Smooth muscle cell (in vitro differentiated cells): ENCODE results near the gene TMEM131. TPM values are rescaled to one million over a fixed set of nuclear protein-coding genes. Genes with fewer than 3 reads are reported as not detected.

Experiments used
- DNase-seq: peaks from one replicate; lab custom pipeline; 2025; ENCODE audit not compliant: unreplicated experiment; lab: John Stamatoyannopoulos, UW
- H2AFZ ChIP-seq: fragments of 200-600 bp; sonication (generic); 2 replicates; pipeline ENCODE4 v1.6.0; 2016; ENCODE audit warnings: antibody characterized with exemption, low read depth, mild to moderate bottlenecking
- H3F3A ChIP-seq: fragments of 200-600 bp; sonication (generic); 2 replicates; pipeline ENCODE4 v1.6.0; 2017; ENCODE audit warnings: antibody characterized with exemption, low read depth
- H3K27ac ChIP-seq: fragments of 200-600 bp; sonication (generic); 2 replicates; pipeline ENCODE4 v1.5.1; 2016; ENCODE audit warnings: low read depth, mild to moderate bottlenecking
- H3K27me3 ChIP-seq: fragments of 200-600 bp; sonication (generic); 2 replicates; pipeline ENCODE4 v1.6.1; 2016; ENCODE audit warnings: low read depth, mild to moderate bottlenecking
- H3K36me3 ChIP-seq: fragments of 200-600 bp; sonication (generic); 2 replicates; pipeline ENCODE4 v1.5.1; 2016; ENCODE audit warnings: low read depth
- H3K4me1 ChIP-seq: fragments of 200-600 bp; sonication (generic); 2 replicates; pipeline ENCODE4 v1.5.1; 2016; ENCODE audit warnings: low read depth
- H3K4me2 ChIP-seq: fragments of 200-600 bp; sonication (generic); 2 replicates; pipeline ENCODE4 v1.6.0; 2016; ENCODE audit warnings: mild to moderate bottlenecking
- H3K4me3 ChIP-seq: fragments of 200-600 bp; sonication (generic); 2 replicates; pipeline ENCODE4 v1.5.1; 2016; ENCODE audit warnings: mild to moderate bottlenecking
- H3K79me2 ChIP-seq: fragments of 200-600 bp; sonication (generic); 2 replicates; pipeline ENCODE4 v1.6.0; 2016; ENCODE audit warnings: low read depth, mild to moderate bottlenecking
- H3K9ac ChIP-seq: fragments of 200-600 bp; sonication (generic); 2 replicates; pipeline ENCODE4 v1.6.0; 2016; ENCODE audit warnings: low read depth
- H3K9me3 ChIP-seq: fragments of 200-600 bp; sonication (generic); replicated peaks from 2 replicates; pipeline ENCODE4 v1.5.1; 2016; ENCODE audit warnings: low read depth
- H4K20me1 ChIP-seq: fragments of 200-600 bp; sonication (generic); 2 replicates; pipeline ENCODE4 v1.6.0; 2016; ENCODE audit warnings: low read depth
- WGBS: methylation state at CpG from one replicate; pipeline ENCODE4 v1.1.7; 2016; ENCODE audit warnings: low lambda C conversion rate; 5-methylcytosine and 5-hydroxymethylcytosine counted together
- polyA plus RNA-seq: library from polyadenylated mRNA; unstranded; fragments of >200 nt; fragmentation: Nextera tagmentation; extraction: Ambion mirVana; gene quantifications from 2 replicates; pipeline ENCODE4 v1.2.1, GENCODE V29; 2016
- total RNA-seq: library from RNA; depleted of rRNA; stranded (reverse); fragments of >200 nt; gene quantifications from 2 replicates; pipeline ENCODE4 v1.2.3, GENCODE V29; 2014
- TF ChIP-seq, protein P1 (sequence below): fragments of 200-600 bp; sonication (generic); IDR thresholded peaks from 2 replicates; pipeline ENCODE4 v1.5.1; 2017; ENCODE audit warnings: borderline replicate concordance, mild to moderate bottlenecking, antibody characterized with exemption; ENCODE audit not compliant: insufficient read depth, poor library complexity, severe bottlenecking

The TMEM131 gene
- total and polyA plus RNA-seq, 2 experiments from 2014 or later = 16.7 to 32.3 TPM

GRCh38 chr2:97785818-97786217, 209.9 kb downstream of the TMEM131 start:
- WGBS = 97% methylated on average over 2 of the region's 2 CpGs
- H4K20me1 ChIP-seq = peaks cover 43% of the 10 kb centered on the region

GRCh38 chr2:97784953-97785352, 210.8 kb downstream of the TMEM131 start:
- H3K9me3 ChIP-seq = no peaks in the 10 kb centered on the region

More at GRCh38 chr2:97785818-97786217, 209.9 kb downstream of the TMEM131 start:
- H2AFZ ChIP-seq = no peak overlapping the region
- H3K27ac ChIP-seq = no peak overlapping the region
- H3K9me3 ChIP-seq = no peaks in the 10 kb centered on the region
- TF ChIP-seq, protein P1, sequence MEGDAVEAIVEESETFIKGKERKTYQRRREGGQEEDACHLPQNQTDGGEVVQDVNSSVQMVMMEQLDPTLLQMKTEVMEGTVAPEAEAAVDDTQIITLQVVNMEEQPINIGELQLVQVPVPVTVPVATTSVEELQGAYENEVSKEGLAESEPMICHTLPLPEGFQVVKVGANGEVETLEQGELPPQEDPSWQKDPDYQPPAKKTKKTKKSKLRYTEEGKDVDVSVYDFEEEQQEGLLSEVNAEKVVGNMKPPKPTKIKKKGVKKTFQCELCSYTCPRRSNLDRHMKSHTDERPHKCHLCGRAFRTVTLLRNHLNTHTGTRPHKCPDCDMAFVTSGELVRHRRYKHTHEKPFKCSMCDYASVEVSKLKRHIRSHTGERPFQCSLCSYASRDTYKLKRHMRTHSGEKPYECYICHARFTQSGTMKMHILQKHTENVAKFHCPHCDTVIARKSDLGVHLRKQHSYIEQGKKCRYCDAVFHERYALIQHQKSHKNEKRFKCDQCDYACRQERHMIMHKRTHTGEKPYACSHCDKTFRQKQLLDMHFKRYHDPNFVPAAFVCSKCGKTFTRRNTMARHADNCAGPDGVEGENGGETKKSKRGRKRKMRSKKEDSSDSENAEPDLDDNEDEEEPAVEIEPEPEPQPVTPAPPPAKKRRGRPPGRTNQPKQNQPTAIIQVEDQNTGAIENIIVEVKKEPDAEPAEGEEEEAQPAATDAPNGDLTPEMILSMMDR = no peak
- H3K4me1 ChIP-seq = no peaks in the 10 kb centered on the region
- no peaks in the 10 kb centered on the region for H3F3A ChIP-seq
- no peaks in the 10 kb centered on the region for H3K27me3 ChIP-seq
- no peaks in the 10 kb centered on the region for H3K36me3 ChIP-seq
- DNase-seq = no peak
- no peak overlapping the region for H3K4me3 ChIP-seq
- peaks cover 10% of the 10 kb centered on the region for H3K79me2 ChIP-seq
- no peak overlapping the region for H3K9ac ChIP-seq
- H3K4me2 ChIP-seq = no peak overlapping the region

DNA sequence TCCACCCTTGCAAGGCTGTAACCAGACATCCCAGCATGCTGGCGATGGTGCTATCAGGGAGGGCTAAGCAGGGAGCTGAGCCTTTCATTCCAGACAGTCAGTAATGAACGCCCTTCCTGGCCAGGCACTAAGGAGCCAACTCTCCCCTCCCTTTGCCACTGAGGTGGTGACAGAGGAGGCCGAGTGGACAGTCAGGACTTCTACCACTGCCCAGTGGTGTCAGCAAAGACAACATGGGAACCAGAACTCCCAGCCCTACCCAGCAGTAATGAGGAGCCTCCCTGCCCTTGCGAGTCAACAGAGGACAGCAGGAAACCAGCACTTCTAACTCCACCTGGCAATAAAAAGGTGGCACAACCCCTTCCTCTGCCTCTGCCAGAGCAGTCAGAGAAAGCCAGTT, 213.8 kb downstream of the TMEM131 start:
- H3K9ac ChIP-seq = no peak overlapping the region
- H3K9me3 ChIP-seq = no peaks in the 10 kb centered on the region
- H3K27ac ChIP-seq = no peak overlapping the region
- no peak overlapping the region for H3K4me3 ChIP-seq
- no peaks in the 10 kb centered on the region for H3K27me3 ChIP-seq
- WGBS = 89% methylated on average over 4 of the region's 4 CpGs
- no peaks in the 10 kb centered on the region for H3K4me1 ChIP-seq
- H4K20me1 ChIP-seq = peaks cover 65% of the 10 kb centered on the region
- DNase-seq = no peak
- H3K4me2 ChIP-seq = no peak overlapping the region
- TF ChIP-seq, protein P1 = no peak
- no peaks in the 10 kb centered on the region for H3K36me3 ChIP-seq
- H3F3A ChIP-seq = no peaks in the 10 kb centered on the region
- H3K79me2 ChIP-seq = peaks cover 10% of the 10 kb centered on the region
- no peak overlapping the region for H2AFZ ChIP-seq

More at GRCh38 chr2:97784953-97785352, 210.8 kb downstream of the TMEM131 start:
- Histone ChIP-seq H2AFZ (no peak overlapping the region), H3F3A (no peaks in the 10 kb centered on the region), H3K27me3 (no peaks in the 10 kb centered on the region), H3K79me2 (peaks cover 10% of the 10 kb centered on the region), H3K27ac (no peak overlapping the region), H4K20me1 (peaks cover 51% of the 10 kb centered on the region), H3K4me2 (no peak overlapping the region), H3K4me3 (no peak overlapping the region), H3K36me3 (no peaks in the 10 kb centered on the region), H3K4me1 (no peaks in the 10 kb centered on the region), H3K9ac (no peak overlapping the region)
- TF ChIP-seq, protein P1 = no peak
- no peak for DNase-seq

GRCh38 chr2:97779141-97779540, 216.6 kb downstream of the TMEM131 start:
- peaks cover 61% of the 10 kb centered on the region for H4K20me1 ChIP-seq
- no peaks in the 10 kb centered on the region for H3K27me3 ChIP-seq
- H3K36me3 ChIP-seq = no peaks in the 10 kb centered on the region
- no peak overlapping the region for H3K4me3 ChIP-seq
- H3K4me1 ChIP-seq = no peaks in the 10 kb centered on the region
- no peak overlapping the region for H3K9ac ChIP-seq
- TF ChIP-seq, protein P1 = no peak
- no peak overlapping the region for H2AFZ ChIP-seq
- H3K9me3 ChIP-seq = no peaks in the 10 kb centered on the region
- H3F3A ChIP-seq = no peaks in the 10 kb centered on the region
- no peak overlapping the region for H3K27ac ChIP-seq
- 83% methylated on average over 4 of the region's 4 CpGs for WGBS
- peaks cover 10% of the 10 kb centered on the region for H3K79me2 ChIP-seq
- DNase-seq = no peak
- H3K4me2 ChIP-seq = no peak overlapping the region
